A673 (cell line): ENCODE measurements around the gene GAB2. TPM values are rescaled to one million over a fixed set of nuclear protein-coding genes. Genes with fewer than 3 reads are reported as not detected.

ENCODE experiments used
- BruUV-seq: library from RNA; stranded (reverse); fragments of 400-500 nt; replicated peaks from 2 replicates; lab custom pipeline; 2021; lab: Mats Ljungman, UMichigan
- CTCF ChIA-PET: fragments of 300-600 bp; sonication (Branson Sonifier 250); formaldehyde crosslinking; loops from one replicate; lab custom pipeline; 2022; ENCODE audit warnings: antibody characterized with exemption; lab: Charles Lee
- POLR2A ChIA-PET: fragments of 300-600 bp; sonication (Branson Sonifier 250); formaldehyde crosslinking; loops from one replicate; lab custom pipeline; 2022; ENCODE audit warnings: antibody characterized with exemption; ENCODE audit not compliant: low non-redundant PET; lab: Charles Lee
- DNase-seq: peaks from one replicate; pipeline ENCODE4 v3.0.0-alpha.2; 2015; ENCODE audit warnings: low spot score
- H3K27ac ChIP-seq: fragments of 200-600 bp; sonication (generic); 2 replicates; pipeline ENCODE4 v1.5.1; 2016; ENCODE audit warnings: mixed run types, low read depth, mild to moderate bottlenecking, mixed read lengths, antibody characterized with exemption, low read length; ENCODE audit not compliant: poor library complexity, severe bottlenecking
- H3K27me3 ChIP-seq: fragments of 200-600 bp; sonication (generic); replicated peaks from 2 replicates; pipeline ENCODE4 v1.6.1; 2017; ENCODE audit warnings: mixed run types, low read depth, mild to moderate bottlenecking, mixed read lengths, antibody characterized with exemption, low read length; ENCODE audit not compliant: insufficient read depth, poor library complexity
- H3K36me3 ChIP-seq: fragments of 200-600 bp; sonication (generic); 2 replicates; pipeline ENCODE4 v1.6.1; 2016; ENCODE audit warnings: mixed run types, mild to moderate bottlenecking, mixed read lengths, antibody characterized with exemption, low read length; ENCODE audit not compliant: insufficient read depth, poor library complexity, severe bottlenecking
- H3K4me1 ChIP-seq: fragments of 200-600 bp; sonication (generic); 2 replicates; pipeline ENCODE4 v1.6.1; 2017; ENCODE audit warnings: mixed run types, mild to moderate bottlenecking, mixed read lengths, antibody characterized with exemption, low read length; ENCODE audit not compliant: insufficient read depth, poor library complexity, severe bottlenecking
- H3K4me3 ChIP-seq: fragments of 200-600 bp; sonication (generic); 2 replicates; pipeline ENCODE4 v1.5.1; 2016; ENCODE audit warnings: low read depth, mixed run types, mild to moderate bottlenecking, mixed read lengths, low read length; ENCODE audit not compliant: poor library complexity, severe bottlenecking
- H3K9me3 ChIP-seq: fragments of 200-600 bp; sonication (generic); 2 replicates; pipeline ENCODE4 v1.6.1; 2016; ENCODE audit warnings: mixed run types, low read depth, mild to moderate bottlenecking, mixed read lengths, antibody characterized with exemption, low read length; ENCODE audit not compliant: poor library complexity, severe bottlenecking
- CTCF ChIP-seq: fragments of 300-800, 200-600 bp; sonication (generic); conservative IDR thresholded peaks from 2 replicates; pipeline ENCODE4 v1.5.1; 2017; ENCODE audit warnings: low read depth, mild to moderate bottlenecking, antibody characterized with exemption, low read length, moderate library complexity, mixed read lengths
- EZH2 ChIP-seq: fragments of 200-600 bp; sonication (generic); IDR thresholded peaks from 2 replicates; pipeline ENCODE4 v1.6.1; 2017; ENCODE audit warnings: borderline replicate concordance, low read depth, mild to moderate bottlenecking, mixed read lengths, antibody characterized with exemption, low read length; ENCODE audit not compliant: poor library complexity, severe bottlenecking
- intact Hi-C: fragments of 100-400 bp; cut with micrococcal nuclease; formaldehyde crosslinking; loops from one replicate; pipeline ENCODE4 v1.10.0; 2022; ENCODE audit not compliant: unreplicated experiment
- total RNA-seq: library from RNA; stranded (reverse); gene quantifications from 2 replicates; pipeline ENCODE4 v1.2.3, GENCODE V29; 2021

Gene GAB2
- total RNA-seq, 1 experiment from 2014 or later, result 21.5 TPM

GRCh38 chr11:78208257-78209165, 209.1 kb downstream of the GAB2 start:
- Histone ChIP-seq H3K27ac (no peak overlapping the region), H3K9me3 (no peaks in the 10 kb centered on the region), H3K4me1 (no peaks in the 10 kb centered on the region), H3K4me3 (no peak overlapping the region), H3K27me3 (no peaks in the 10 kb centered on the region), H3K36me3 (no peaks in the 10 kb centered on the region)
- POLR2A ChIA-PET, result no interaction called here
- CTCF ChIA-PET, result no interaction called here
- no TSS peak for BruUV-seq
- DNase-seq, result no peak
- TF ChIP-seq CTCF (no peak), EZH2 (no peak)
- intact Hi-C loops, result no loop called here

- no peaks in the 10 kb centered on the region for H3K4me1 ChIP-seq
- H3K36me3 ChIP-seq, result no peaks in the 10 kb centered on the region
- ChIA-PET POLR2A (no interaction called here), CTCF (no interaction called here)
- no peak overlapping the region for H3K4me3 ChIP-seq
- H3K27ac ChIP-seq, result no peak overlapping the region
- H3K9me3 ChIP-seq, result no peaks in the 10 kb centered on the region
- intact Hi-C loops, result no loop called here
- no peak for DNase-seq
- no TSS peak for BruUV-seq
- TF ChIP-seq CTCF, result no peak
- H3K27me3 ChIP-seq, result no peaks in the 10 kb centered on the region
Observed at GRCh38 chr11:78207532-78208256, 209.9 kb downstream of the GAB2 start.

GRCh38 chr11:78205691-78206090, 211.9 kb downstream of the GAB2 start:
- no peak for TF ChIP-seq EZH2
- no peak for TF ChIP-seq CTCF
- no peaks in the 10 kb centered on the region for H3K27me3 ChIP-seq
- H3K9me3 ChIP-seq, result no peaks in the 10 kb centered on the region
- no peaks in the 10 kb centered on the region for H3K4me1 ChIP-seq
- intact Hi-C loops, result no loop called here
- BruUV-seq, result no TSS peak
- no peak overlapping the region for H3K27ac ChIP-seq
- DNase-seq, result no peak
- POLR2A ChIA-PET, result no interaction called here
- no peak overlapping the region for H3K4me3 ChIP-seq
- CTCF ChIA-PET, result no interaction called here
- no peaks in the 10 kb centered on the region for H3K36me3 ChIP-seq
